NCI-H446 (cell line): ENCODE measurements around the gene HDAC4.

Experiments
- DNase-seq, 2 experiments: peaks; one replicate each; lab custom pipeline; 2025; lab: John Stamatoyannopoulos, UW

HDAC4 gene

DNA sequence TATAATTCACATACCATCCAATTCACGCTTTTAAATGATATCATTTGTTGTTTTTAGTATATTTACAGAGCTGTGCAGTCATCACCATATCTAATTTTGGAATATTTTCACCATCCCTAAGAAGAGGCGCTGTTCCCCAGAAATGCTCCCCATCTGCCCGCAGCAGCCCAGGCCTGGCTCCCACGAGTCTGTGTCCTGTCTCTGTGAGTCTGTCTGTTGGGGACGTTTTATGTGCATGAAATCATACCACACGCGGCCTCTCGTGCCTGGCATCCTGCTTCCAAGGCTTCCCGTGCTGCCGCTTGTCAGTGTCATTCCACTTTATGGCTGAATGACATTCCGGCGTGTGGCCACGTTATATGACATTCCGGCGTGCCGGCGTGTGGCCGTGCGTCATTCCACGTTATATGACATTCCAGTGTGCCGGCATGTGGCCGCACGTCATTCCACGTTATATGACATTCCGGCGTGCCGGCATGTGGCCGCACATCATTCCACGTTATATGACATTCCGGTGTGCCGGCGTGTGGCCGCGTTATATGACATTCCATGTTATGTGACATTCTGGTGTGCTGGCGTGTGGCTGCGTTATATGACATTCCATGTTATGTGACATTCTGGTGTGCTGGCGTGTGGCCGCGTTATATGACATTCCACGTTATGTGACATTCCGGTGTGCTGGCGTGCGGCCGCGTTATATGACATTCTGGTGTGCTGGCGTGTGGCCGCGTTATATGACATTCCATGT is 276.5 kb downstream of the HDAC4 start:
- no peak for DNase-seq

DNA sequence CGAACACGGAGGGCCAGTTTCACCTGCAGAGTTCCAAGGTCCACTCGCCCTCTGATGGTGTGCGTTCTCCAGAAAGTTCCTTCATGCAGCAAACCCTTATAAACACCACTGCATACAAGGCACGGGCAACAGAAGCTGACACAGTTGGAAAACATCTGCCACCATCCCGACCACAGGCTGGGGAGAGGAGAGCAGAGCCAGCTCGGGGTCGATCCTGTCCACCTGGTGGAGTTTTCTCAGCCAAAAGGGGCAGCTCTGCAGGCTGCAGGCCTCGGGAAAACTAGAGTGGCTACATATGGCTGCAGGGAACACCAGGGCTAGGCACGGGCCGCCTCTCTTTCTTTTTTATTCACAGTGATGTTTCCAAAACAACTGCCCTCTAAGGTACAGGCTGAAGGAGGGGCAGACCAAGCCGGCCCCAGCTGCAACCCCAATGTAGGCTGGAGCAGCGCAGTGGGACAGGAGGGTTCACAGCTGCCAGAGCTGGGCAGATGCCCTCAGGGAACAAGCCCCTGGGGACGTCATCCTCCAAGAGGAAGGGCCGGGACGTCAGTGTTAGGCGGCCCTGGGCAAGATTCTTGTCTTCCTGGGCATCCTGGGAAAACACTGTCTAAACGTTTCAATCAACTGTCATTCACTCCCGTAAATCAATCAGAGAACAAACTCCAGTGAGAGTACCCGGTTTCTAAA is 278.3 kb downstream of the HDAC4 start:
- DNase-seq: peak in 1 of 2 experiments; percentile 23

DNA sequence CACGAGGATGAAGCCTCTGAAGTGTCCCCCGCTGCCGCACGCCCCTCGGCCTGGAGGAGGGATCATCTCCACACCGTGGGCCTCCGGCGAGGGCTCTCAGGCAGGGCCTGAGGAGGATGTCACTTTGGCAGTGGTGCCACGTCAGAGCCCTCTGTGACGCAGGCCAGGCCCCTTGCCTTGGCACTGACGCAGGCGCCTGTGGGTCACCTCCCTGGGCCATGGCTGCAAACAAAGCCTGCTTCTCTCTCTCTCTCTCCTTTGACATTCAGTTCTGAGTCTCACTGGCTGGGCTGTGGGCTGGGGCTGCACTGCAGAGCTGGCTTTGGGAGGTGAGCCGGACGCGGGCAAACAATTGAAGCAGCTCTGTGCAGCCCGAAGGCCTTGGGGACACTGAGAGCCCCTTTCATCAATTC is 279.2 kb downstream of the HDAC4 start:
- no peak for DNase-seq

DNA sequence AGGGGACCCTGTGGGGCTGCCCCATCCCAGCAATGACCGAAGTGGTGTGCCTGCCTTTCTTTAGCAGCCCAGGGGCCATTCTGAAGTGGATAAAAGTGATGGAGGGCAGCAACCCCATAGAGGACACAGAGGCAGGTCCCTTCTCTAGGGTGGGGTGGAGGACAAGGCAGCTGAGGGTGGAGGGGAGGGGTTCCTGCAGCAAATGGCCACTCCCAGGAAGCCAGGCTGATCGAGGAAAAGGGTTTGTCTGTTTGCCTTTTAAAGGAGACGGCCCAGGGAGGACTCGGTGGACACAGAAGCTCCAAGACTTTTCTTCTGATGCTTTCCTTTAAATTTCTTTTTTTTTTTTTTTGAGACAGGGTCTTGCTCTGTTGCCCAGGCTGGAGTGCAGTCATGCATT is 280.2 kb downstream of the HDAC4 start:
- no peak for DNase-seq

DNA sequence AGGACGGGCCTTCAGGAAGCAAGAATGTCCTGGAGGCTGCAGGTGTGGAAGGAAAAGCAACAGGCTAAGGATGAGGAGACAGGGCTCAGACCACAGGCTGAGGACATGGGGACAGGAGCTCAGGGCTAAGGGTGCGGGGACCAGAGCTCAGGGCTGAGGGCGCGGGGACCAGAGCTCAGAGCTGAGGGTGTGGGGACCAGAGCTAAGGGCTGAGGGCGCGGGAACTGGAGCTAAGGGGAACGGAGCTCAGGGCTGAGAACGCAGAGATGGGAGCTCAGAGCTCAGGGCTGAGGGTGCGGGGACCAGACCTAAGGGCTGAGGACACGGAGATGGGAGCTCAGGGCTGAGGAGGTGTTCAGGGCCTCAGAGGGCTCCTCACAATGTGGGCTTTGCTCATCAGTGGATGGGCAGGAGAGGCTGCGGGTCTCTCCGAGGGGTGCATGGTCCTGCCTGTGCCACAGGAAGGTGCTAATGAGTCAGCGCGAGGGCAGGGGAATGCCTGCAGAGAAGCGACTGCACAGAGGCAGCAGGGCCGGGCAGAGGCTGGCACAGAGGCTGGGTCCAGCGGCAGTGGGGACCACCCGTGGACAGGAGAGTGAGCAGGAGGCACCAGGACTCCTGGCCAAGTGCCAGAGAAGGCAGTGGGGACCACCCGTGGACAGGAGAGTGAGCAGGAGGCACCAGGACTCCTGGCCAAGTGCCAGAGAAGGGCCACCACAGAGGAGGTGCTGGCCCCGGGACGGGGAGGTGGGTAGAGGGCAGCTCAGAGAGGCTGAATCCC is 281.3 kb downstream of the HDAC4 start:
- no peak for DNase-seq

DNA sequence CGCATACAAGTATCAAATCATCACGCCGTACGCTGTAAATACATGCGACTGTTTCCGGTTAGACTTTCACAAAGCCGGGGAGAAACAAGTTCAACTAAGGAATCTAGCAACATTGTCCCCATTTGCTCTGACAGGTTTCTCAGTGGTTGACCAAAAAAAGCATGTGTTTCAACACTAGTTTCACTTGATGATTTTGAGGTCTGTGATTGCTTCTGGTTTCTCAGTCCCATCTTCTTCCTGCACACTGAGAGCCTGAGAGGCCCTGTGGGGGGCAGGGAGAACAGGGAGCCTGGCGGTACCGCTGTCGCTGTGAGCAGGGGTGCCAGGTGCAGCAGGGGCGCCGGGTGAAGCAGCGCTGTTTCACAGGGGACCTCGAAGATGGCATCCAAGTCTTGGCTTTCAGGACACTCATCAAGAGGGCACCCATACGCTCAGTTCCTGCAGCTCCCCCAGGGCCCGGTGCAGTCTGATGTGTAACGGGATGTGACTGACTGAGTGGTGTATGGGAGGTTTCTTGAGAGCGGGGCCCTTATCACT is 282.1 kb downstream of the HDAC4 start:
- no peak for DNase-seq

DNA sequence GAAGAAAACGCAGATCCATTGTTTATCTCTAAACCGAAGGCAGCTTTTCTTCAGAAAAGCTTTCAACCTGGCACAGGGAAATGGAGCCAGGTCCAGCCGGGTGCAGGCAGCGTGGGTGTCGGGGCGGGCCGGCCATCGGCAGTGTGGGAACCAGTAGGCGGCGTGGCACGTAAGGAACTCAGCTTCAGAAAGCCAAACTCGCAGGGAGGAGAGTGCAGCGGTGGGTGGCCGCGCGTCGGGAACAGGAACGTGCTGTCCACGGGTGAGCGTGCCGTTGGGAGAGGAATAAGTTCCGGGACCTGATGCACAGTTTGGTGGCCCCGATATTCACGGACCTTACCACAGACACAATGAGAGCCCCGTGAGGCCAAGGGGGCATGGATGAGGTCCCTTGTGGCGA is 282.6 kb downstream of the HDAC4 start:
- no peak for DNase-seq

DNA sequence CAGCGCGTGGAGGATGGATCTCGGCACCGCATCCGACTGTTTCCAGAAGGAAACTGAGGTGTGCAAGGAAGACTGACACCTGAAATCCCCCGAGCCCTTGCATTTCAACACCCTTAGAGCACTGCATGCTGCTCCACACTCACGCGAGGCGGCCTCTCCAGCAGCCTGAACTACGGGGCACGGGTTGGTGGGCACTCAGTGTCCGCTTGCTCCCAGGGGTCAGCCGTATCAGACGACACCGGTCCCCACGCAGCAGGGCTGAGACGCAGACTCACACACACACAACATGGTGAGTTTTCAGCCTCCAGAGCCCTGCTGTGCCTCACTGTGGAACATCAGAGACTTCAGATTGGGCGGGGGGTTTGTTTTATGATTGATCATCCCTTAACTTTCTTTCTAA is 283.0 kb downstream of the HDAC4 start:
- no peak for DNase-seq

DNA sequence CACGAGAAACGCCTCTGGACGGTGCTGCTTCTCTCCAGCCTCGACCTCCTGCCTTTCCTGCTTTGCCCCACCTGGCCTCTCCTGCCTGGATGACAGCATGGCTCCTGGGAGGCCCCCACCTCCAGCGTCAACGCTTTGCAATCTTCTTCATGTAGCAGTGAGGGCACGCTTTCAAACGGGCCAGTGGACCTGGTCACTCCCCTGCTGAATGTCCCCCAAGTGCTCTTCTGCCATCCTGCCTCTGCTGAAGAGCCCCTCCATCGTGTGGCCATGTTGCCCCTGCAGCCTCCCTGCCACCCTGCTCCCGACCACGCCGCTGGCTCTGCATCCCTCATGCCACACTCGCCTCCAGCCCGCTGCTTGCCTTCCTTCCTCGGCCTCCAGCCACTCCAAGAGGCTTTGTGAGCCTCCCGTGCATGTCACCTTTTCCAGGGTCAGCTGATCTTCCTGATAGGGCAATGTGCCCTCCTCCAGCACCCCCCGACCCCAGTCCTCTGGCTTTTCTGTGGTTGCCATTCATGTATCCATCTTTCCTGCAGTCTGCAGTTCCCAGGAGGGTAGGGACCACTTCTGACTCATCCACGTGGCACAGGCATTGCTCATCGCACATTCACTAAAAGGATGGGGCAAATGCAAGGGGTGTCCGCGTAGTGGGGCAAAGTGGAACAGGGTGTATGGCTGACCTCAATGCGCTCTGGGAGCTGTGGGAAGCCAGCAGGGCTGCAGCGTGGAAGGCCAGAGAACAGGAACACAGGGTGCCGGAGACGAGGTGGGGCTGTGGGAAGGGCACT is 284.2 kb downstream of the HDAC4 start:
- no peak for DNase-seq

DNA sequence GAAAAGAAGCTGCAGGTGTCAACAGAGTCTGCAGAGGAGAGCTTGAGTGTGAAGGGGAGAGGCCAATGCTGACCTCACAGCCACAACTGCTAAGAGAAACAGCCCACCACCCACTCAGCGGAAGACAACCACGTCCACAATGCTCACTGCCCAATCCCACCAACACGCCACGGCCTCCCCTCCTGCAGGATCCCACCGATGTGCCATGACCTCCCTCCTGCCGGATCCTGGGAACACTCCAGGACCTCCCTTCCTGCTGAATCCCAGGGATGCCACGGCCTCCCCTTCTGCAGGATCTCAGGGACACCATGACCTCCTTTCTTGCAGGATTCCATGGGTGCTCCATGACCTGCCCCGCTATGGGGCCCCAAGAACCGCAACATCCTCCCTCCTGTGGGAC is 285.2 kb downstream of the HDAC4 start:
- no peak for DNase-seq

DNA sequence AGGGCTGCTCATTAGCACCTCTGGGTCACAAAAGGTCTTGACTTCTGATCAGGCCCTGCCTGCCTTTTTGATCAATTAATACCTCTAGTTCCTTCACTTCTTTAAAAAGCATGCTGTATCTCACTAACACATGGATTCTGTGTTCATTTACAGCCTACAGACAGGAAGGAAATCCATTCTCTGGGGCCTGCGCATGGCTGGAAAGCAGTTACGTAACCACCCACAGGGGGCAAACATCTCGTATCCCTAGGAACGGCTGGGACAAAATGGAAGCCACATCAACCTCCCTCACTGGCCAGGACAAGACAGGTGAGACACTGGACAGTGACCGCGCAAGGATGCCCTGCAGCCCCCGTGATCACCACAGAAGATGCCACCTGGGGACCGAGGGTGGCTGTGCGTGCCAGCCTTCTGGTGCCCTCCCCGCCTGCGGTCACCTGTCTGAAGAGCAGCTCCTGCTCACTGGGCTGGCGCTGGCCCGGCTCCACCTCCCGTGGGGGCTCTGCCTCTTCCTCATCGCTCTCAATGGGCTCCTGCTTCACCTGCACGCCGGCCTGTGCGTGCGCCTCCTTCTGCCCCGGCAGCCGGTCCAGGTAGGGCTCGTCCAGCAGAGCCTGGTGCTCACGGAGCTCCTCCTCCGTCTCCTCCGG is 286.1 kb downstream of the HDAC4 start:
- no peak for DNase-seq

DNA sequence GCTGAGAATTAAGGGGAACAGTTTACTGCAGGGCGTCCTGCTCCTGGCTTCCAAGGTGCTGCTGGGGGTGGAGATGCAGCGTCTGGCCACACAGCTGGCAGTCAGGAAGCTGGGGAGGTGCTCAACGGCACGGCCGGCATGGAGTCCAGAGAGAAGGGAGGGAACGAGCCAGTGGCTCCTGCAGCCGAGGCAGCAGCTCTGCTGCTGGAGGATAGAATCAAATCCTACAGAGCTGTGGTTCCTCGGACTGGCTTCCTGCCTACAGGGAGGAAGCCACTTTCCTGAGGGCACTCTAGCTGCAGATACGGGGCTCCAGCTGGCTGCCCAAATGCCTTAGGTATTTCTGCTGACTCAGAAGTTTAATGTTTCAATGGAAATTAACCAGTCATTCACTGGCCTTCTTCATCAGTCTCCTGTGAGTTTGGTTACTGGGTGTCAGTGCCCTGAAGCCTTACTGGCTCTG is 286.7 kb downstream of the HDAC4 start:
- no peak for DNase-seq

DNA sequence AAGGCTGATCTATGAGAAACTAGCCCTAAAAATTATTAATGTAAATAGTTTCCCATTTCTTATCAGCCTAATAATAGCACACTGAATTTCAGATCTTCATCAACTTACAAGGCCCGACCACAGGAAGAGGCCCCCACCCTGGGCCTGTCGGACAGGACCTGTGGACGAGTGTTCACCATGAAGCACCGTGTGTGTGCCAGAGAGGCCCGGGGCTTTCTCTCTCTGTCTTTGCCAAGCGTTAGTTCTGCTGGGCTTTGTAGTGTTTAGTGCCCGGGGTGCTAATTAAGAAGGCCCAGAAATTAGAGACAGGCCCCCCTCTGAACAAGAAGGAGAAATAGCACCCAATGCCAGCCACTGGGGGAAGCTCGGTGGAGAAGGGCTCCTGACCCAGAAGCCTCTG is 287.2 kb downstream of the HDAC4 start:
- no peak for DNase-seq

DNA sequence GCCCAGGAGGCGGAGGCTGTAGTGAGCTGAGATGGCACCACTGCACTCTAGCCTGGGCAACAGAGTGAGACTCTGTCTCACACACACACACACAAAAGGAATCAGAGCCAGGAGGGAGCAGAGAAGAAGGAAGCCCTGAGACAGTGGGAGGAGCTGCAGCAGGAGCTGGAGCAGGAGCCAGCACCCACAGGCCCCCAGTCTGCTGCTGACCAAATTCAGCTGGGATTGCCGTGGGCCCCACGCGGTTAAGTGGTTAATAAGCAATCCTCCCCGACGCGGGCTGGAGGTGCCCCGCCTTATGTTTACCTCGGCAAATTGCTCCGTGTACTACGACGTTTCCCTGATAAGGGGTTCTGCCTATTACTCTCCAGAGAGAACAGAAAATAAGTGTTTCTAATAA is 287.6 kb downstream of the HDAC4 start:
- no peak for DNase-seq

DNA sequence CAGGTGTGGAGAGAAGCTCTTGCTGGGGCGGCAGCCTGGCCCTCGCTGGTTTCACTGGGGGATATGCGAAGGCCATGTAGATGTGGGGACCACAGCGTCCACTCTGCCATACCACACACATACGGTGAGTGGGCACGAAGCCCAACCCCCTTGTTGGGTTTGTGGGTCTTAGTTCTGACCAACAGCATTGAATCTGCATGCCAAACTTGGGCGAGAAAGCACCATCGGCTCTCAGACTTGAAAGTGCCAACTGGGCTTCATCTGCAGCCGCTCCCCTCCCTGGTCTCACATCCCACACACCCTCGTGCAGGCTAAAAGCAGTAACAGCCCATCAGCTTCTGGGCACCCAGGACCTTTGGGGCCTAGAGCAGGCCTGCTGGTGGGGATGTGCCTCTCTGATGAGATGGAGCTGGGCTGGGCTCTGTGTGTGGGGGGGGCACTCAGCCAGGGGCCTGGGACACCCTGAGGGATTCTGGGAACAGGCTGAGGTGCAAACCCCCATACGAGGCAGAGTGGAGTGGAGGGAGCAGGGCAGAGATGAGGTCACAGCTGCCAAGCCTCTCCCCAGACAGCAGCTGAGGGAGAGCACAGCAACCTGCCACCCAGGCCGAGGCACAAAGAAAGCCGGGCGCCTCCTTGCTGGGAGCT is 288.6 kb downstream of the HDAC4 start:
- no peak for DNase-seq

DNA sequence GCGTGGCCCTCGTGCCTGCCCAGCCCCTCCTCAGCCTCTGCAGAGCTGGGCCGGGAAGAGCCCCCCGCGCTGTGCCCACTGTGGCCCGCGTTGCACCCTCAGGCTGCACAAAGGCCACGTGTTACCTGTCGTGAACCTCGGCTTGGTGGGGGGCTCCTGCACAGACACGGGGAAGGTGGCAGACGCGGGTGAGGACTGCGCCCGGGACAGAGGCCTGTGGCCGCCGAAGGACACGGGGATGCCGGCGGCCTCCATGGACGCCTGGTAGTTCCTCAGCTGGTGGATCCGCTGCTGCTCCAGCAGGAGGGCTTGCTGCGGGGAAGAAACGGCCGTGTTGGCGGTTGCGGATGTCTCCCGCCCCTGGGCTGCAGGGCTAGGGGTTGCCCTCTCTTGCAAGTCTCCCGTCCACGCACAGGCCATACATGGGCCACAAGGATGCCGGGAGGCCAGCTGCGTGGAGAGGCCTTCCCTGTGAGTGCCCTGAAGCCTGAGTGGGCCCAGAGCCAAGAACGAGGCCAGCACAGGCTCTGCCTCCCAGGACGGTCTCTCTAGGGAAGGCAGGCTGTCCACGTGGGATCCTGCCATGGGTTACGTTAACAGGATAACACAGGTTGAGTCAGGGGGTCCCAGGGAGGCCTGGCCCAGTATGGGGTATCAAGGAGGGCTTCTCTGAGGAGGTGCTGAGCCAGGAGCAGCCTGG is 289.3 kb downstream of the HDAC4 start:
- no peak for DNase-seq

DNA sequence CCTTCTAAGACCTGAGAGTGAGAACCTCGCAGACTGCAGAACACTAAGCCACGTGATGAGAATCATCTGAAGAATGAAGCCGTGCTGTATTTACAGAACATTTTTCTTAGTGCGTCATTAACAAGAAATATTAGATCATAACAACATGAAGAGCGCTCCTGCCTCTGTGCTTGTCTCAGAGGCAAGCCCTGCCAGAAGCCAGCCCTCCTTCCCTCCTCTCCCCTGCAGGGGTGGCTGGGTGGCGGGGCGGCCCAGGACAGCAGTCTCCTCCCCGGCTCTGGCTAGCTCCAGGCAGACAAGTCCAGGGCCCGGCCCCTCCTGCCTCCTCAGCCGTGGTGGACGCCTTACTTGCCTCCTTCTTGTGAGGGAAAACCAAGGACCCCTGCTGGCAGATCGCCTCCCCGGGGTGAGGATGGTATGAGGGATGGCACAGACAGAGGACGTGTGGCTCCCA is 290.2 kb downstream of the HDAC4 start:
- DNase-seq: no peak

DNA sequence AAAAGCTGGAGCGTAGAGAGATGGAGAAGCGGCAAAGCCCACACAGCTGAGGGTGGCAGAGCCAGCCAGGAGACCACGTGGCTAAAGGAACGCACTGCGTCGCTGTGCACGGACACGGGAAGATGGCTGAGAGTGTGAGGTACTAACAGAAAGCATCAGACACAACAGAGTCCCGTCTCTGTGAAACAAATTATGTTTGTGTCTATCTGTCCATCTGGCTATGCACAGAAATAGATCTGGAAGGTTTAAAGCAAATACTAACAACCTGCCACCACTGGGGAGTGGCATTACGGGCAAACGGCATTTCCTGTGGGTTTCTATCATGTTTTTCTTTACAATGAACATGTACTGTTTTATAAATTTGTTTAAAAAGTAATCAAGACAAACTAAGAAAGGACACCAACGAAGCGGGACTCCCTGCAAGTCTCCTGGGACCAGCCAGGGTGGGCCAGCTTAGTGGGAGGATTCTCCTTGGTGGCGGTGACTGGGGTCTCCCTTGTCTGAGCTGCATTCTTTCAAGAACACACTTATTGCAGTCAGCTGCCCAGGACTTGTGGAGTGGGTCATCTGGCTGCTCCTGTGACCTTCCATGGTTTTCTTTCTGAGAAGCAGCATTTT is 290.8 kb downstream of the HDAC4 start:
- no peak for DNase-seq
